ENCODE measurements around the gene MMP12. TPM values are rescaled to one million over a fixed set of nuclear protein-coding genes. Genes with fewer than 3 reads are reported as not detected.
"Not testable (repeated sequence)": the region's sequence is repeated elsewhere in the genome, so short reads cannot be mapped to it uniquely, and the experiment has no call there.

Gene MMP12
- total and polyA plus RNA-seq, 3 donors from 2014 or later, result 0.25 to 0.61 TPM; not detected in 1

GRCh38 chr11:102886999-102887398, 12.2 kb upstream of the MMP12 start:
- Histone ChIP-seq H3K4me1 (no peaks in the 10 kb centered on the region), H3K27ac (no peak overlapping the region), H3K27me3 (no peaks in the 10 kb centered on the region), H3K4me3 (no peak overlapping the region), H3K9me3 (no peaks in the 10 kb centered on the region), H3K36me3 (ENCODE audit: low read depth, missing control alignments) (no peaks in the 10 kb centered on the region)
- TF ChIP-seq POLR2A (IDR thresholded peaks at IDR 0.05), result no peak
- no peak for TF ChIP-seq CTCF (IDR thresholded peaks at IDR 0.05)
- DNase-seq, result no peak
- 82 to 84% methylated on average over 6 of the region's 6 CpGs for WGBS, 2 donors
- intact Hi-C loops (cut with DNase I; ENCODE audit: low total_unique reads), result no loop called here

GRCh38 chr11:102883141-102883540, 8.4 kb upstream of the MMP12 start:
- TF ChIP-seq CTCF (IDR thresholded peaks at IDR 0.05) (no peak), POLR2A (IDR thresholded peaks at IDR 0.05) (no peak)
- Histone ChIP-seq H3K27me3 (no peaks in the 10 kb centered on the region), H3K27ac (no peak overlapping the region), H3K4me3 (no peak overlapping the region), H3K4me1 (no peaks in the 10 kb centered on the region), H3K9me3 (no peaks in the 10 kb centered on the region), H3K36me3 (ENCODE audit: low read depth, missing control alignments) (no peaks in the 10 kb centered on the region)
- intact Hi-C loops (cut with DNase I; ENCODE audit: low total_unique reads), result no loop called here
- no peak for DNase-seq
- WGBS, 2 donors, result 87% methylated on average over 3 of the region's 3 CpGs

- 81 to 86% methylated on average over 4 of the region's 4 CpGs for WGBS, 2 donors
These were observed 7.7 kb upstream of the MMP12 start for GRCh38 chr11:102882389-102883024.

GRCh38 chr11:102879801-102880200, 5.0 kb upstream of the MMP12 start:
- Histone ChIP-seq H3K4me3 (no peak overlapping the region), H3K27ac (no peak overlapping the region), H3K9me3 (no peaks in the 10 kb centered on the region), H3K4me1 (no peaks in the 10 kb centered on the region), H3K27me3 (no peaks in the 10 kb centered on the region), H3K36me3 (ENCODE audit: low read depth, missing control alignments) (no peaks in the 10 kb centered on the region)
- intact Hi-C loops (cut with DNase I; ENCODE audit: low total_unique reads), result no loop called here
- WGBS, 2 donors, result 84 to 86% methylated on average over 5 of the region's 5 CpGs
- TF ChIP-seq POLR2A (IDR thresholded peaks at IDR 0.05) (no peak), CTCF (IDR thresholded peaks at IDR 0.05) (no peak)
- DNase-seq, result no peak

More at GRCh38 chr11:102882389-102883024, 7.7 kb upstream of the MMP12 start:
- Histone ChIP-seq H3K4me3 (no peak overlapping the region), H3K36me3 (ENCODE audit: low read depth, missing control alignments) (no peaks in the 10 kb centered on the region), H3K27ac (no peak overlapping the region), H3K9me3 (no peaks in the 10 kb centered on the region), H3K27me3 (no peaks in the 10 kb centered on the region), H3K4me1 (no peaks in the 10 kb centered on the region)
- DNase-seq, result no peak
- TF ChIP-seq CTCF (IDR thresholded peaks at IDR 0.05) (no peak), POLR2A (IDR thresholded peaks at IDR 0.05) (no peak)
- intact Hi-C loops (cut with DNase I; ENCODE audit: low total_unique reads), result no loop called here

- H3K27me3 ChIP-seq, result no peaks in the 10 kb centered on the region
- H3K4me3 ChIP-seq, result no peak overlapping the region
- H3K36me3 ChIP-seq (ENCODE audit: low read depth, missing control alignments), result no peaks in the 10 kb centered on the region
- WGBS, 2 donors, result 86 to 91% methylated on average over 2 of the region's 2 CpGs
- DNase-seq, result no peak
- no peaks in the 10 kb centered on the region for H3K9me3 ChIP-seq
- no peak overlapping the region for H3K27ac ChIP-seq
- H3K4me1 ChIP-seq, result no peaks in the 10 kb centered on the region
- no peak for TF ChIP-seq POLR2A (IDR thresholded peaks at IDR 0.05)
- no peak for TF ChIP-seq CTCF (IDR thresholded peaks at IDR 0.05)
- intact Hi-C loops (cut with DNase I; ENCODE audit: low total_unique reads), result no loop called here
These were observed 3.8 kb upstream of the MMP12 start for GRCh38 chr11:102878595-102878994.

GRCh38 chr11:102869354-102869964, 5.3 kb downstream of the MMP12 start:
- intact Hi-C loops (cut with DNase I; ENCODE audit: low total_unique reads); DNase-seq; H3K9me3 ChIP-seq; H3K4me3 ChIP-seq; H3K27ac ChIP-seq; H3K4me1 ChIP-seq; H3K27me3 ChIP-seq; H3K36me3 ChIP-seq (ENCODE audit: low read depth, missing control alignments): not testable (repeated sequence)
- WGBS, 2 donors, result 84 to 86% methylated on average over 8 of the region's 8 CpGs

All from testis (tissue), 3 donors.